GM23338 (cell line): ENCODE results near the gene USP50. TPM values are rescaled to one million over a fixed set of nuclear protein-coding genes. Genes with fewer than 3 reads are reported as not detected.

ENCODE experiments used
- ATAC-seq: fragments of 200-7000 bp; cut with Tn5 transposase; 3 replicates; pipeline ENCODE4 v1.9.1; 2020
- DNase-seq: peaks from one replicate; pipeline ENCODE4 v3.0.0-alpha.2; 2015; ENCODE audit warnings: low spot score
- H2AFZ ChIP-seq: fragments of 200-600 bp; sonication (generic); 2 replicates; pipeline ENCODE4 v1.8.0; 2016; ENCODE audit warnings: antibody characterized with exemption, mild to moderate bottlenecking, moderate library complexity
- H3F3A ChIP-seq: fragments of 200-600 bp; sonication (generic); replicated peaks from 2 replicates; pipeline ENCODE4 v1.8.0; 2017; ENCODE audit warnings: antibody characterized with exemption, mixed run types, low read depth
- H3K27ac ChIP-seq: fragments of 200-600 bp; sonication (generic); 2 replicates; pipeline ENCODE4 v1.6.1; 2016; ENCODE audit warnings: low read depth
- H3K27me3 ChIP-seq: fragments of 200-600 bp; sonication (generic); 2 replicates; pipeline ENCODE4 v1.8.0; 2016; ENCODE audit warnings: mild to moderate bottlenecking, mixed run types, moderate library complexity; ENCODE audit not compliant: insufficient read depth
- H3K36me3 ChIP-seq: fragments of 200-600 bp; sonication (generic); 2 replicates; pipeline ENCODE4 v1.8.0; 2016; ENCODE audit warnings: mild to moderate bottlenecking; ENCODE audit not compliant: insufficient read depth
- H3K4me1 ChIP-seq: fragments of 200-600 bp; sonication (generic); 2 replicates; pipeline ENCODE4 v1.8.0; 2016; ENCODE audit warnings: mild to moderate bottlenecking, moderate library complexity; ENCODE audit not compliant: insufficient read depth
- H3K4me2 ChIP-seq: fragments of 200-600 bp; sonication (generic); 2 replicates; pipeline ENCODE4 v1.7.1; 2017; ENCODE audit warnings: mixed run types
- H3K4me3 ChIP-seq: fragments of 200-600 bp; sonication (generic); 2 replicates; pipeline ENCODE4 v1.6.1; 2016; ENCODE audit warnings: mixed run types
- H3K79me2 ChIP-seq: fragments of 200-600 bp; sonication (generic); replicated peaks from 2 replicates; pipeline ENCODE4 v1.8.0; 2017; ENCODE audit warnings: mild to moderate bottlenecking; ENCODE audit not compliant: insufficient read depth
- H3K9me2 ChIP-seq: fragments of 200-600 bp; sonication (generic); 2 replicates; pipeline ENCODE4 v1.8.0; 2017; ENCODE audit not compliant: insufficient read depth
- H4K20me1 ChIP-seq: fragments of 200-600 bp; sonication (generic); replicated peaks from 2 replicates; pipeline ENCODE4 v1.8.0; 2017; ENCODE audit warnings: mild to moderate bottlenecking; ENCODE audit not compliant: insufficient read depth
- H3K27ac Mint-ChIP-seq: 2 replicates; pipeline ENCODE4 v1.8.0; 2020; ENCODE audit warnings: inconsistent platforms, mild to moderate bottlenecking, moderate library complexity, mixed read lengths
- H3K27me3 Mint-ChIP-seq: 3 replicates; pipeline ENCODE4 v1.8.0; 2022; ENCODE audit warnings: low read depth, mild to moderate bottlenecking, moderate library complexity, mixed read lengths, inconsistent platforms; ENCODE audit not compliant: insufficient read depth, poor library complexity
- H3K36me3 Mint-ChIP-seq: 3 replicates; pipeline ENCODE4 v1.8.0; 2021; ENCODE audit warnings: low read depth, mild to moderate bottlenecking, inconsistent platforms, moderate library complexity, mixed read lengths
- H3K4me1 Mint-ChIP-seq: 3 replicates; pipeline ENCODE4 v1.8.0; 2020; ENCODE audit warnings: mild to moderate bottlenecking, inconsistent platforms, mixed read lengths
- H3K4me3 Mint-ChIP-seq: 3 replicates; pipeline ENCODE4 v1.8.0; 2021; ENCODE audit warnings: moderate library complexity, mild to moderate bottlenecking, inconsistent platforms, mixed read lengths
- H3K9me3 Mint-ChIP-seq: 3 replicates; pipeline ENCODE4 v1.8.0; 2020; ENCODE audit warnings: moderate library complexity, mild to moderate bottlenecking, inconsistent platforms, mixed read lengths
- CTCF ChIP-seq, 2 experiments: fragments of 200-600 bp in 1 of 2; sonication (generic) in 1 of 2; conservative IDR thresholded peaks; 2 replicates each; pipeline versions ENCODE4 v1.5.1 to v1.6.1; 2016 to 2017; ENCODE audit warnings: antibody characterized with exemption in 2 of 2, low read depth in 2 of 2, mild to moderate bottlenecking in 2 of 2, moderate library complexity in 1 of 2
- ETS1 ChIP-seq: IDR thresholded peaks from 2 replicates; pipeline ENCODE4 v1.6.1; 2016; ENCODE audit warnings: antibody characterized with exemption
- EZH2 ChIP-seq: fragments of 200-600 bp; sonication (generic); IDR thresholded peaks from one replicate; pipeline ENCODE4 v1.8.0; 2017; ENCODE audit warnings: antibody characterized with exemption, mild to moderate bottlenecking, low read depth; ENCODE audit not compliant: unreplicated experiment
- EZH2phosphoT487 ChIP-seq: fragments of 200-600 bp; sonication (generic); IDR thresholded peaks from one replicate; pipeline ENCODE4 v1.8.1; 2018; ENCODE audit warnings: antibody characterized with exemption; ENCODE audit not compliant: unreplicated experiment
- JUNB ChIP-seq: IDR thresholded peaks from one replicate; pipeline ENCODE4 v1.6.1; 2016; ENCODE audit warnings: antibody characterized with exemption; ENCODE audit not compliant: unreplicated experiment
- NANOG ChIP-seq: IDR thresholded peaks from 2 replicates; pipeline ENCODE4 v1.6.1; 2016; ENCODE audit warnings: antibody characterized with exemption, borderline replicate concordance
- POLR2AphosphoS5 ChIP-seq: IDR thresholded peaks from 2 replicates; pipeline ENCODE4 v1.6.1; 2016; ENCODE audit warnings: antibody characterized with exemption, low read depth
- REST ChIP-seq: IDR thresholded peaks from one replicate; pipeline ENCODE4 v1.6.1; 2018; ENCODE audit warnings: antibody characterized with exemption; ENCODE audit not compliant: unreplicated experiment
- ZNF114 ChIP-seq: fragments of 250-450 bp; sonication (Bioruptor Pico); IDR thresholded peaks from 2 replicates; pipeline ENCODE4 v1.5.0; 2020; ENCODE audit warnings: mild to moderate bottlenecking, moderate library complexity
- ZNF331 ChIP-seq: fragments of 250-450 bp; sonication (Bioruptor Pico); IDR thresholded peaks from 2 replicates; pipeline ENCODE4 v1.5.0; 2020; ENCODE audit warnings: low read depth, mild to moderate bottlenecking, moderate library complexity
- ZNF462 ChIP-seq: fragments of 250-450 bp; sonication (Bioruptor Pico); IDR thresholded peaks from 2 replicates; pipeline ENCODE4 v1.5.0; 2020; ENCODE audit warnings: mild to moderate bottlenecking, moderate library complexity
- polyA plus RNA-seq: library from polyadenylated mRNA; unstranded; fragments of >200 nt; fragmentation: Nextera tagmentation; extraction: Ambion mirVana; gene quantifications from 2 replicates; pipeline ENCODE4 v1.2.1, GENCODE V29; 2016
- total RNA-seq: library from RNA; depleted of rRNA; stranded (reverse); fragments of >200 nt; shearing (Covaris generic); gene quantifications from 2 replicates; pipeline ENCODE4 v1.2.3, GENCODE V29; 2014

The USP50 gene
- total and polyA plus RNA-seq, 2 experiments from 2014 or later, result 6.3 TPM; not detected in 1

- peaks cover 25% of the 10 kb centered on the region for H3K36me3 Mint-ChIP-seq
- Histone ChIP-seq H3K36me3 (0 out of 2 replicates have a peak, but pooled peaks cover 5% of the 10 kb centered on the region), H3K27ac (peak overlapping the region; percentile 73; the same call in 1 of the 2 replicates), H3K4me2 (0 out of 2 replicates have a peak overlapping the region, but pooled peaks have one; percentile 52), H3K4me3 (no peak overlapping the region), H3K9me2 (no peaks in the 10 kb centered on the region), H3K4me1 (peaks cover 40% of the 10 kb centered on the region), H3K79me2 (peaks cover 4% of the 10 kb centered on the region; the same call in 1 of the 2 replicates), H4K20me1 (no peaks in the 10 kb centered on the region), H3K27me3 (no peaks in the 10 kb centered on the region), H3F3A (no peaks in the 10 kb centered on the region), H2AFZ (no peak overlapping the region)
- 0 out of 2 replicates have a peak overlapping the region, but pooled peaks have one; percentile 83 for H3K27ac Mint-ChIP-seq
- TF ChIP-seq ZNF114 (CRISPR knock-in tag), result no peak
- no peak for TF ChIP-seq NANOG
- no peak for TF ChIP-seq ETS1
- no peak for TF ChIP-seq CTCF (conservative IDR thresholded peaks at IDR 0.05; ENCODE audit: low read depth in 2 of 2)
- no peak for TF ChIP-seq REST
- TF ChIP-seq EZH2, result no peak
- no peak for TF ChIP-seq POLR2AphosphoS5
- TF ChIP-seq ZNF331 (CRISPR knock-in tag), result no peak
- no peak for TF ChIP-seq JUNB
- TF ChIP-seq EZH2phosphoT487, result no peak
- TF ChIP-seq ZNF462 (CRISPR knock-in tag), result no peak
- DNase-seq (no peak), ATAC-seq (no peak)
- peaks cover 9% of the 10 kb centered on the region for H3K27me3 Mint-ChIP-seq
- peaks cover 35% of the 10 kb centered on the region for H3K4me1 Mint-ChIP-seq
- H3K4me3 Mint-ChIP-seq, result no peak overlapping the region
- H3K9me3 Mint-ChIP-seq, result no peaks in the 10 kb centered on the region; the same call in 2 of the 3 replicates
Measured at GRCh38 chr15:50463423-50464358, 82.8 kb downstream of the USP50 start.
